Endothelial cell of umbilical vein (primary cell): Measurements from ENCODE around the gene IL34. TPM values are rescaled to one million over a fixed set of nuclear protein-coding genes. Genes with fewer than 3 reads are reported as not detected.

Source experiments
- BruUV-seq: library from RNA; stranded (reverse); fragments of 400-500 nt; replicated peaks from 2 replicates; lab custom pipeline; 2021; lab: Mats Ljungman, UMichigan
- CTCF ChIA-PET: fragments of 300-600, 350-600 bp; sonication (Branson Sonifier 250); formaldehyde crosslinking; loops from one replicate; lab custom pipeline; 2021; ENCODE audit warnings: antibody characterized with exemption, inconsistent platforms; lab: Charles Lee
- POLR2A ChIA-PET: fragments of 300-600, 350-600 bp; sonication (Branson Sonifier 250); formaldehyde crosslinking; loops from one replicate; lab custom pipeline; 2021; ENCODE audit warnings: antibody characterized with exemption, inconsistent platforms; lab: Charles Lee
- DNase-seq: peaks from one replicate; pipeline ENCODE4 v3.0.0-alpha.2; 2011; ENCODE audit warnings: low read depth, low spot score
- FAIRE-seq: peaks from 2 replicates; lab custom pipeline; 2011; peaks lifted over from hg19 to GRCh38; lab: Jason Lieb, UNC
- H2AFZ ChIP-seq: 2 replicates; pipeline ENCODE4 v1.6.0; 2012; ENCODE audit warnings: low read depth, low read length, control low read depth, inconsistent platforms
- H3K27ac ChIP-seq: 2 replicates; pipeline ENCODE4 v1.5.1; 2011; ENCODE audit warnings: low read depth, mild to moderate bottlenecking, control low read depth, low read length, moderate library complexity; ENCODE audit not compliant: insufficient read depth
- H3K27me3 ChIP-seq, 2 experiments: 2 replicates each; pipeline versions ENCODE4 v1.6.0 to v1.6.1; 2011; ENCODE audit warnings: low read length in 2 of 2, mixed read lengths in 1 of 2; ENCODE audit not compliant: control insufficient read depth in 2 of 2, insufficient read depth in 2 of 2
- H3K36me3 ChIP-seq, 2 experiments: 2 replicates in 1 of 2; 3 replicates in 1 of 2; pipeline ENCODE4 v1.5.1; 2011; ENCODE audit warnings: low read length in 2 of 2, mild to moderate bottlenecking in 1 of 2, moderate library complexity in 1 of 2; ENCODE audit not compliant: control insufficient read depth in 2 of 2, insufficient read depth in 2 of 2; ENCODE audit errors: extremely low read depth in 1 of 2
- H3K4me1 ChIP-seq: 3 replicates; pipeline ENCODE4 v1.5.1; 2011; ENCODE audit warnings: mild to moderate bottlenecking, low read length; ENCODE audit not compliant: control insufficient read depth, insufficient read depth; ENCODE audit errors: extremely low read depth
- H3K4me2 ChIP-seq: 2 replicates; pipeline ENCODE4 v1.6.1; 2011; ENCODE audit warnings: low read length, control low read depth, mixed read lengths; ENCODE audit not compliant: insufficient read depth
- H3K4me3 ChIP-seq, 3 experiments: fragments of 200-600 bp in 1 of 3; sonication (generic), shearing (Covaris generic) in 1 of 3; replicated peaks in 1 of 3; 2 replicates each; pipeline ENCODE4 v1.5.1; 2011 to 2016; ENCODE audit warnings: control low read depth in 3 of 3, low read length in 3 of 3, mild to moderate bottlenecking in 2 of 3, inconsistent platforms in 1 of 3, low read depth in 1 of 3, moderate library complexity in 1 of 3; ENCODE audit not compliant: insufficient read depth in 1 of 3
- H3K79me2 ChIP-seq: 2 replicates; pipeline ENCODE4 v1.6.0; 2012; ENCODE audit warnings: low read length, inconsistent platforms; ENCODE audit not compliant: control insufficient read depth, insufficient read depth
- H3K9ac ChIP-seq: replicated peaks from 2 replicates; pipeline ENCODE3; 2011; ENCODE audit warnings: low read length, control low read depth; ENCODE audit not compliant: insufficient read depth; ENCODE audit errors: extremely low read depth
- H3K9me1 ChIP-seq: replicated peaks from 3 replicates; pipeline ENCODE4 v1.6.0; 2011; ENCODE audit warnings: mild to moderate bottlenecking, low read length; ENCODE audit not compliant: control insufficient read depth, insufficient read depth; ENCODE audit errors: extremely low read depth
- H3K9me3 ChIP-seq: replicated peaks from 2 replicates; pipeline ENCODE4 v1.5.1; 2012; ENCODE audit warnings: low read length, inconsistent platforms; ENCODE audit not compliant: control insufficient read depth, insufficient read depth
- H4K20me1 ChIP-seq: replicated peaks from 2 replicates; pipeline ENCODE3; 2011; ENCODE audit warnings: mild to moderate bottlenecking, low read length; ENCODE audit not compliant: control insufficient read depth, insufficient read depth; ENCODE audit errors: extremely low read depth
- CTCF ChIP-seq, 2 donors: IDR thresholded peaks; 1 replicate in 1 of 2; 2 replicates in 1 of 2; pipeline ENCODE4 v1.5.1; 2011; ENCODE audit warnings: low read length in 2 of 2, mild to moderate bottlenecking in 2 of 2, moderate library complexity in 2 of 2, control low read depth in 1 of 2, inconsistent platforms in 1 of 2, low read depth in 1 of 2; ENCODE audit not compliant: insufficient read depth in 1 of 2; ENCODE audit errors: extremely low read depth in 1 of 2
- EZH2 ChIP-seq: IDR thresholded peaks from 2 replicates; pipeline ENCODE4 v1.6.1; 2012; ENCODE audit warnings: borderline replicate concordance, low read depth, mild to moderate bottlenecking, moderate library complexity, low read length, inconsistent platforms; ENCODE audit not compliant: severe bottlenecking
- FOS ChIP-seq: IDR thresholded peaks from 2 replicates; pipeline ENCODE4 v1.6.1; 2011; ENCODE audit warnings: mild to moderate bottlenecking, low read length, moderate library complexity, borderline replicate concordance; ENCODE audit not compliant: insufficient read depth
- GATA2 ChIP-seq: IDR thresholded peaks from 2 replicates; pipeline ENCODE4 v1.7.0; 2011; ENCODE audit warnings: low read depth, mild to moderate bottlenecking, moderate library complexity, mixed read lengths, low read length; ENCODE audit not compliant: insufficient read length, insufficient read depth
- JUN ChIP-seq: IDR thresholded peaks from 2 replicates; pipeline ENCODE4 v1.6.1; 2011; ENCODE audit warnings: borderline replicate concordance, low read depth; ENCODE audit not compliant: insufficient read length, insufficient read depth
- MAX ChIP-seq: IDR thresholded peaks from 2 replicates; pipeline ENCODE4 v1.6.1; 2011; ENCODE audit not compliant: insufficient read depth, insufficient read length
- MYC ChIP-seq: IDR thresholded peaks from one replicate; pipeline ENCODE4 v1.6.1; 2011; ENCODE audit warnings: mild to moderate bottlenecking, low read depth, low read length
- POLR2A ChIP-seq: IDR thresholded peaks from 2 replicates; pipeline ENCODE4 v1.6.1; 2012; ENCODE audit warnings: low read depth, mild to moderate bottlenecking, control low read depth, low read length
- POLR2AphosphoS5 ChIP-seq: IDR thresholded peaks from 2 replicates; pipeline ENCODE4 v1.6.1; 2012; ENCODE audit warnings: low read depth, mild to moderate bottlenecking, control low read depth, low read length, moderate library complexity; ENCODE audit not compliant: insufficient read depth
- dilution Hi-C: fragments of 300-500 bp; cut with MboI; formaldehyde crosslinking; loops from one replicate; pipeline ENCODE4 v1.15.0; 2019; ENCODE audit warnings: low sequenced_read_pairs; ENCODE audit not compliant: extremely low pct_ligation_motif_present
- intact Hi-C: fragments of 100-400 bp; cut with micrococcal nuclease; formaldehyde crosslinking; loops from one replicate; pipeline ENCODE4 v1.10.0; 2022
- polyA plus RNA-seq, 4 experiments: library from polyadenylated mRNA; depleted of rRNA in 3 of 4; stranded (reverse) in 3 of 4; unstranded in 1 of 4; fragments of >200 nt; gene quantifications; 2 replicates each; pipeline versions ENCODE4 v1.2.1 to v1.2.3, GENCODE V29; 2011 to 2012; ENCODE audit warnings: missing spikeins in 1 of 4
- total RNA-seq: library from RNA; stranded (reverse); gene quantifications from 2 replicates; pipeline ENCODE4 v1.2.3, GENCODE V29; 2021

IL34 gene
- total and polyA plus RNA-seq, 2 donors (not counting 3 experiments of a cell fraction or from before 2014, with no cell fraction given), result 0.88 to 0.97 TPM

GRCh38 chr16:70659953-70660671, 13.8 kb downstream of the IL34 start:
- H3K9me3 ChIP-seq, result no peaks in the 10 kb centered on the region
- CTCF ChIA-PET, result interaction anchor here (1.0 to 4.2 kb wide), 2 partner anchors 111 to 151 kb away, joined by 4 to 19 read pairs; no protein-coding TSS in a partner anchor
- no peak overlapping the region for H3K4me2 ChIP-seq
- no peaks in the 10 kb centered on the region for H3K9me1 ChIP-seq
- H3K27ac ChIP-seq, result no peak overlapping the region
- FAIRE-seq, result no peak
- no peak for TF ChIP-seq JUN
- TF ChIP-seq EZH2, result no peak
- TF ChIP-seq POLR2A, result no peak
- no peak for TF ChIP-seq POLR2AphosphoS5
- no peak for TF ChIP-seq GATA2
- TF ChIP-seq MAX, result no peak
- TF ChIP-seq FOS, result no peak
- TF ChIP-seq CTCF (IDR thresholded peaks at IDR 0.05; ENCODE audit: extremely low read depth in 1 of 2, insufficient read depth in 1 of 2, low read depth in 1 of 2, low read length in 2 of 2), result no peak
- no peak for TF ChIP-seq MYC
- no TSS peak for BruUV-seq
- H4K20me1 ChIP-seq, result no peaks in the 10 kb centered on the region
- no peak overlapping the region for H2AFZ ChIP-seq
- no peaks in the 10 kb centered on the region for H3K4me1 ChIP-seq
- no peaks in the 10 kb centered on the region for H3K79me2 ChIP-seq
- dilution Hi-C loops (loop anchor here (25.0 kb wide), 1 partner anchor 123 kb away; no protein-coding TSS in a partner anchor), intact Hi-C loops (no loop called here)
- no peak for DNase-seq
- H3K4me3 ChIP-seq, result no peak overlapping the region
- H3K36me3 ChIP-seq, result peaks cover 4 to 16% of the 10 kb centered on the region in 2 experiments
- POLR2A ChIA-PET, result no interaction called here
- no peaks in the 10 kb centered on the region for H3K27me3 ChIP-seq
- H3K9ac ChIP-seq, result no peak overlapping the region
